HEK293 (cell line): ENCODE results near the gene PIGS.

Experiments used
- PATZ1 ChIP-seq: fragments of 450-650 bp; formaldehyde crosslinking; IDR thresholded peaks from 2 replicates; pipeline ENCODE4 v1.5.1; 2016; ENCODE audit warnings: missing biosample characterization, missing genetic modification characterization
- PRDM4 ChIP-seq: fragments of 450-650 bp; formaldehyde crosslinking; IDR thresholded peaks from 2 replicates; pipeline ENCODE4 v1.5.1; 2017; ENCODE audit warnings: missing biosample characterization, missing genetic modification characterization
- ZIC2 ChIP-seq: fragments of 450-650 bp; formaldehyde crosslinking; IDR thresholded peaks from 2 replicates; pipeline ENCODE4 v1.5.1; 2016; ENCODE audit warnings: missing biosample characterization, missing genetic modification characterization
- ZNF184 ChIP-seq: fragments of 450-650 bp; IDR thresholded peaks from 2 replicates; pipeline ENCODE4 v1.5.1; 2018; ENCODE audit warnings: missing biosample characterization, mild to moderate bottlenecking, missing genetic modification characterization
- ZNF488 ChIP-seq: fragments of 450-650 bp; formaldehyde crosslinking; IDR thresholded peaks from 2 replicates; pipeline ENCODE4 v1.5.1; 2016; ENCODE audit warnings: missing biosample characterization, missing genetic modification characterization
- TF ChIP-seq, protein P1 (sequence below): fragments of 450-650 bp; formaldehyde crosslinking; IDR thresholded peaks from 2 replicates; pipeline ENCODE4 v1.5.1; 2016; ENCODE audit warnings: missing biosample characterization, missing genetic modification characterization

- TF ChIP-seq PATZ1 (tag by site-specific recombination), result no peak
- TF ChIP-seq ZNF488 (tag by site-specific recombination), result no peak
- TF ChIP-seq, protein P1, sequence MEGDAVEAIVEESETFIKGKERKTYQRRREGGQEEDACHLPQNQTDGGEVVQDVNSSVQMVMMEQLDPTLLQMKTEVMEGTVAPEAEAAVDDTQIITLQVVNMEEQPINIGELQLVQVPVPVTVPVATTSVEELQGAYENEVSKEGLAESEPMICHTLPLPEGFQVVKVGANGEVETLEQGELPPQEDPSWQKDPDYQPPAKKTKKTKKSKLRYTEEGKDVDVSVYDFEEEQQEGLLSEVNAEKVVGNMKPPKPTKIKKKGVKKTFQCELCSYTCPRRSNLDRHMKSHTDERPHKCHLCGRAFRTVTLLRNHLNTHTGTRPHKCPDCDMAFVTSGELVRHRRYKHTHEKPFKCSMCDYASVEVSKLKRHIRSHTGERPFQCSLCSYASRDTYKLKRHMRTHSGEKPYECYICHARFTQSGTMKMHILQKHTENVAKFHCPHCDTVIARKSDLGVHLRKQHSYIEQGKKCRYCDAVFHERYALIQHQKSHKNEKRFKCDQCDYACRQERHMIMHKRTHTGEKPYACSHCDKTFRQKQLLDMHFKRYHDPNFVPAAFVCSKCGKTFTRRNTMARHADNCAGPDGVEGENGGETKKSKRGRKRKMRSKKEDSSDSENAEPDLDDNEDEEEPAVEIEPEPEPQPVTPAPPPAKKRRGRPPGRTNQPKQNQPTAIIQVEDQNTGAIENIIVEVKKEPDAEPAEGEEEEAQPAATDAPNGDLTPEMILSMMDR (tag by site-specific recombination), result no peak
- no peak for TF ChIP-seq ZIC2 (tag by site-specific recombination)
- TF ChIP-seq PRDM4 (tag by site-specific recombination), result no peak
- TF ChIP-seq ZNF184, result no peak
Measured at GRCh38 chr17:28573040-28573380, 1.7 kb upstream of the PIGS start.
